ENCODE results near the gene DPEP1.

DPEP1 gene

DNA sequence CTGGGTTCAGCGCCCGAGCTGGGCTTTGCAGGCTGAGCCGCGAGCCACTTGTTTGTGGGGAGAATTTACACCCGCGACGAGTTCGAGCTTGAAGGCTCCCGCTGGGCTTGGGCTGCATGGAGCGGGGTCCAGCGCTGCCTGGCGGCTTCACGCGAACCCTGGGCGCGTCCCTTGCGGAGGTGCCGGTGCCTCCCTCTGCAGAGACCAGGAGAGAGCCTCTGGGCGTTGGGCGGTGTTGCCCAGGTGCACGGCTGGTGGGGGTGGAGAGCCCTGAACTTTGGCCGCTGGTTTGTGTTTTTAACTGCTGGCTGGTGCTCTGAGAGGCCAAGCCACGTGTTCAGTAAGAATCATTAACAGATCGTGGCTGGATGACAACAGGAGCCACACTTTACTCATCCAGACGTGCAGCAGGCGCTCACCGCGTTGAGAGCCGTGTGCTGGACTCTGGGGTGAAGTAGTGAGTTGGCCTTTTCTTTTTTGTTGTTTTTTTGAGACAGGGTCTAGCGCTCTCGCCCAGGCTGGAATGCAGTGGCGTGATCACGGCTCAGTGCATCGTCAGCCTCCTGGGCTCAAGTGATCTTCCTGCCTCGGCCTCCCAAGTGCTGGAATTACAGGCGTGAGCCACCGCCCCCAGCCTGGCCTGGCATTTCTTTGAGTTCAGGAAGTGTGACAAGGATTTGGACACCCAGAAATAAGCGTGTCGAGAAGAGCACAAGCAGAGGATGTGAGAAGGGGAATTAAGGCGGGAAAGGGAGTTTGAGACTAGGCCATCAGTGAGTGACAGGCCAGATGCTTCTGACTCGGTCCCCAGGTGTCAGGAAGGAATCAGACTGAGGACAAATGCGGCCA is 73.9 kb downstream of the DPEP1 start:
- no peak for DNase-seq (ENCODE audit: low spot score)

Measured in GM03348 (cell line).